Tibial nerve (tissue), 4 donors: Measurements from ENCODE around the gene TMEM198. TPM values are rescaled to one million over a fixed set of nuclear protein-coding genes. Genes with fewer than 3 reads are reported as not detected.

ENCODE experiments used
- DNase-seq, 2 donors: peaks; one replicate each; pipeline ENCODE4 v3.0.0-alpha.2; 2019; ENCODE audit warnings: low spot score in 2 of 2
- H3K27ac ChIP-seq, 4 donors: fragments of 200-600 bp; sonication (generic) in 3 of 4; one replicate each; pipeline ENCODE4 v1.5.1; 2017 to 2019; ENCODE audit warnings: mild to moderate bottlenecking in 1 of 4
- H3K27me3 ChIP-seq, 2 donors: fragments of 200-600 bp; sonication (generic) in 1 of 2; one replicate each; pipeline versions ENCODE4 v1.5.1 to v1.6.0; 2017 to 2019
- H3K36me3 ChIP-seq, 3 donors: fragments of 200-600 bp; sonication (generic); one replicate each; pipeline ENCODE4 v1.5.1; 2018 to 2019
- H3K4me1 ChIP-seq, 4 donors: fragments of 200-600 bp; sonication (generic) in 3 of 4; one replicate each; pipeline ENCODE4 v1.5.1; 2017 to 2019
- H3K4me3 ChIP-seq, 4 donors: fragments of 200-600 bp; sonication (generic) in 3 of 4; one replicate each; pipeline ENCODE4 v1.5.1; 2017 to 2019; ENCODE audit warnings: mild to moderate bottlenecking in 1 of 4, moderate library complexity in 1 of 4
- H3K9me3 ChIP-seq, 4 donors: fragments of 200-600 bp; sonication (generic) in 3 of 4; one replicate each; pipeline ENCODE4 v1.5.1; 2017 to 2019
- EP300 ChIP-seq, 2 donors: sonication (generic); formaldehyde crosslinking; IDR thresholded peaks; one replicate each; pipeline ENCODE4 v1.6.1; 2017; ENCODE audit warnings: antibody characterized with exemption in 2 of 2, mild to moderate bottlenecking in 1 of 2
- POLR2A ChIP-seq, 2 donors: fragments of 450-650 bp; IDR thresholded peaks; one replicate each; pipeline ENCODE4 v1.6.1; 2017; ENCODE audit warnings: antibody characterized with exemption in 2 of 2, mild to moderate bottlenecking in 2 of 2, moderate library complexity in 2 of 2
- WGBS, 2 donors: methylation state at CpG; one replicate each; pipeline ENCODE4 v1.1.5; 2018; 5-methylcytosine and 5-hydroxymethylcytosine counted together
- total RNA-seq, 4 donors: library from RNA; depleted of rRNA; stranded (reverse); fragments of >200 nt; gene quantifications; one replicate each; pipeline ENCODE4 v1.1.0, GENCODE V29; 2016
- TF ChIP-seq, protein P1 (sequence below), 5 experiments: fragments of 200-600 bp in 3 of 5; fragments of 450-650 bp in 2 of 5; sonication (generic) in 3 of 5; IDR thresholded peaks; one replicate each; pipeline ENCODE4 v1.5.1; 2016 to 2019; ENCODE audit warnings: antibody characterized with exemption in 5 of 5, mild to moderate bottlenecking in 3 of 5, moderate library complexity in 2 of 5

TMEM198 gene
- total RNA-seq, 4 donors from 2014 or later: 1.6 to 2.4 (median 1.9) TPM

DNA sequence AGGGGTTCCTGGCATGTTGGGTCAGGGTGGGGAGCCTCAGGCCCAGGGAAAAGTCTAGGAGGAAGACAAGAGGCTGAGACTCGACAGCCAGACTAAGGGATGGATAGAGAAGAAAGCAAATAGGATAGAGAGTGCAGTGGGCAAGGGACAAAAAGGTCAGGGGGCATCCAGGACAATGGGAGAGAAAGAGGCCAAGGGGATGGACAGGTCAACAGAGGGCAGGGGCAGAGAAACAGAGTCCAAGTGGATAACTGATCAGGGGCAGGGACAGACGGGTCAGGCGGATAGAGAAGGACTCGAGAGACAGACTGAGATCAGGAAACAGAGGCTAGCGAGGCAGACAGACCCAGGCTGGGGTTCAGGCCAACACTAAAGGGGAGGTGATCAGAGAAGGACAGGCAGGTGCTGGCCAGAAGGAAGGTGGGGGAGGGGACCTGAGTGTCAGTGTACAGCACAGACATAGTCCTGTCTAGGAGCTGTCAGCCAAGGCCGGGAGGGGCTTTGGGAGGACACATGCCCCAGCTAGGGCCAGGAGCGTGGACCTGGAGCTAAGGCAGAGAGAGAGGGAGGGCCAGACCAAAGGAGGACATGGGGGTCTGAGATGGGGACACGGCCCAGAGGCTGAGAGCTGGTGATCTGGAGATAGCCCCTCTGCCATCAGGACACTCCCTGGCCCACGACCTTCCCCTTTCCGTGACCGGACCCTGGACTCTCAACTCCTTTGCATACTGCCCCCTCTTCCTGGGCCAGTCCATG lies 17.3 kb upstream of the TMEM198 start:
- peaks cover 0 to 84% of the 10 kb centered on the region in 2 donors for H3K27me3 ChIP-seq
- no peak for DNase-seq
- H3K4me3 ChIP-seq: no peak overlapping the region
- no peaks in the 10 kb centered on the region for H3K36me3 ChIP-seq
- peaks cover 0 to 30% (median 11%) of the 10 kb centered on the region in 4 donors for H3K4me1 ChIP-seq
- TF ChIP-seq, protein P1, sequence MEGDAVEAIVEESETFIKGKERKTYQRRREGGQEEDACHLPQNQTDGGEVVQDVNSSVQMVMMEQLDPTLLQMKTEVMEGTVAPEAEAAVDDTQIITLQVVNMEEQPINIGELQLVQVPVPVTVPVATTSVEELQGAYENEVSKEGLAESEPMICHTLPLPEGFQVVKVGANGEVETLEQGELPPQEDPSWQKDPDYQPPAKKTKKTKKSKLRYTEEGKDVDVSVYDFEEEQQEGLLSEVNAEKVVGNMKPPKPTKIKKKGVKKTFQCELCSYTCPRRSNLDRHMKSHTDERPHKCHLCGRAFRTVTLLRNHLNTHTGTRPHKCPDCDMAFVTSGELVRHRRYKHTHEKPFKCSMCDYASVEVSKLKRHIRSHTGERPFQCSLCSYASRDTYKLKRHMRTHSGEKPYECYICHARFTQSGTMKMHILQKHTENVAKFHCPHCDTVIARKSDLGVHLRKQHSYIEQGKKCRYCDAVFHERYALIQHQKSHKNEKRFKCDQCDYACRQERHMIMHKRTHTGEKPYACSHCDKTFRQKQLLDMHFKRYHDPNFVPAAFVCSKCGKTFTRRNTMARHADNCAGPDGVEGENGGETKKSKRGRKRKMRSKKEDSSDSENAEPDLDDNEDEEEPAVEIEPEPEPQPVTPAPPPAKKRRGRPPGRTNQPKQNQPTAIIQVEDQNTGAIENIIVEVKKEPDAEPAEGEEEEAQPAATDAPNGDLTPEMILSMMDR (IDR thresholded peaks at IDR 0.05): no peak
- TF ChIP-seq EP300 (IDR thresholded peaks at IDR 0.05): no peak
- no peak for TF ChIP-seq POLR2A (IDR thresholded peaks at IDR 0.05)
- WGBS, 2 donors: 67 to 68% methylated on average over 10 of the region's 11 CpGs
- no peaks in the 10 kb centered on the region for H3K9me3 ChIP-seq
- no peak overlapping the region for H3K27ac ChIP-seq

DNA sequence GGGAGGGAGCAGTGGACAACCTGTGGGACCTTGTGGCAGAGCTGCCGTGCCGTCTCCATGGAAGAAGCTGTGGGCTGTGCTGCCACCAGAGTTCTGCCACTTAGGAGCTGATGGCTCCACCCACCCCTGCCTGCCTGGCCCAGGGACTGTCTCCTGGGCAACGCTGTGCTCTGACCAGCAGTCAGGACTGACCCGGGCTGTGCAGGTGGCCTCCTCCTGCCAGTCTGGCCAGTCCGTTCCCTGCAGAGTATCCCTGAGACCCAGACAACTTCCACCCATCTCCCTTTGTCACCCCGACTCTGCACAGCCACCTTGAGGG lies 16.8 kb upstream of the TMEM198 start:
- TF ChIP-seq EP300 (IDR thresholded peaks at IDR 0.05) (no peak), POLR2A (IDR thresholded peaks at IDR 0.05) (no peak)
- TF ChIP-seq, protein P1 (IDR thresholded peaks at IDR 0.05): no peak
- WGBS, 2 donors: 44 to 61% methylated on average over 6 of the region's 6 CpGs
- Histone ChIP-seq H3K9me3 (no peaks in the 10 kb centered on the region), H3K27ac (no peak overlapping the region), H3K36me3 (no peaks in the 10 kb centered on the region), H3K4me3 (no peak overlapping the region), H3K27me3 (peaks cover 0 to 79% of the 10 kb centered on the region in 2 donors), H3K4me1 (peaks cover 0 to 24% (median 11%) of the 10 kb centered on the region in 4 donors)
- DNase-seq: no peak

DNA sequence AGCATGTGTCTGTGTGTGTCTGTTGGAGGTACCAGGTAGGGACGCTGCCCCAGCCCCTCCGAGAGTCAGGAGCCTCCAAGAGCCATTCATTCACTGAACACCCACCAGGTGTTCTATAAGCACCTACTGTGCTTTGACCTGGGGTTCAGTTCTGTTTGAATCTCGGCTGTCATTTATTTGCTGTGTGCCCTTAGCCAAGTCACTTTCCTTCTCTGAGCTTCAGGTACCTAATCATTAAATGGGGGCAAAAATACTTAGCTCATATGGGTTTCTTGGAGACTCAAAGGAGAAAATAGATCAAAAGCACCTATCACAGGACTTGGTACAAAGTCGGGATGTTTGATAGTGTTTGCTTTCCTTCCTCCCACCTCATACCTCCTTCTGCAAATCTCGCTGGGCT lies 16.4 kb upstream of the TMEM198 start:
- Histone ChIP-seq H3K27me3 (peaks cover 0 to 75% of the 10 kb centered on the region in 2 donors), H3K4me3 (no peak overlapping the region), H3K9me3 (no peaks in the 10 kb centered on the region), H3K36me3 (no peaks in the 10 kb centered on the region), H3K27ac (no peak overlapping the region), H3K4me1 (peaks cover 0 to 20% (median 8%) of the 10 kb centered on the region in 4 donors)
- TF ChIP-seq POLR2A (IDR thresholded peaks at IDR 0.05) (no peak), EP300 (IDR thresholded peaks at IDR 0.05) (no peak)
- TF ChIP-seq, protein P1 (IDR thresholded peaks at IDR 0.05): no peak
- no peak for DNase-seq
- WGBS, 2 donors: 64 to 77% methylated on average over 5 of the region's 5 CpGs

DNA sequence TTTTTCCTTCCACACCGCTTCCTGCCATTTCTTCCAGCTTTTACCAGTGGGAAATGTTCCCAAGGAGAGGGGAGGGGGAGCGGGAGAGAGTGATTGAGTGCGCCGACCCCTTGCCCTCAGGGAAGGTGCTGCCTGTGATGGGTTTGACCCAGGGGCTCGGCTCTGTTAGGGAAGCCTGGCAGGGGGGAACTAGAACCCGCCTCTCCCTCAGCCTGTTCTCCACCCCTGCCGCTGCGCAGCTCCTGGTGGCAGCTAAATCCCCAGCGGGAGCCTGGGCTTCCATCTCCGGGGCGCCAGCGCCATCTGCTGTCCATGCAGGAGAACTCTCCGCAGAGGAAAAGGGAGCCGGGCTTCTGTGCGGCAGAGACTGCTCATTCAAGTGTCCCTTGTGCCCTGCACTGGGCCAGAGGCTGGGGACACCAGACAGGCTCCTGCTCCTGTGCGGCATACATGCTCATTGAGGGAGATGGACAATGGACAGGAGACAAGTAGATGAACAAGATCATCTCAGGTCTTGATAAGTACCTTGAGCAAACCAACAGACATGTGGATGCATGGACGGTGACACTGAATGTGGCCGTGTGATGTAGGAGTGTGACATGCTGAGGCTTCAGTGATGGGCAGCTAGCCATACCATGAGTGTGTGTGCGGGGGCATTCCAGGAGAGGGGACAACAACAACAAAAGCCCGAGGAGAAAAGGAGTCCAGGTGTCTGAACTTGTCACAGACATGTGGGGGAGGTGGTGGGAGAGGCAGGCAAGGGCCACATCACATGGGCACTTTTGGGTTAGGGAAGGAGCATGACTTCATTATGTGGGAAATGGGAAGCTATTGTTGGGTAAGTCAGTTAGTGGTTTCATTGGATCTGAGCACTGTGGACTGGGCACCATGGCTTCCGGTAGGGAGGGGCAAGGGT lies 13.5 kb upstream of the TMEM198 start:
- no peaks in the 10 kb centered on the region for H3K36me3 ChIP-seq
- H3K9me3 ChIP-seq: no peaks in the 10 kb centered on the region
- peaks cover 0 to 46% of the 10 kb centered on the region in 2 donors for H3K27me3 ChIP-seq
- WGBS, 2 donors: 17 to 23% methylated on average over 14 to 20 of the region's 21 CpGs
- peaks cover 0 to 9% (median 0%) of the 10 kb centered on the region in 4 donors for H3K4me1 ChIP-seq
- no peak for TF ChIP-seq POLR2A (IDR thresholded peaks at IDR 0.05)
- TF ChIP-seq EP300 (IDR thresholded peaks at IDR 0.05): peak in 1 of 2 donors; percentile 20
- TF ChIP-seq, protein P1 (IDR thresholded peaks at IDR 0.05): peak; percentile 94 to 99 (median 96)
- no peak overlapping the region for H3K27ac ChIP-seq
- peak overlapping the region in 1 of 4 donors; percentile 1 for H3K4me3 ChIP-seq
- DNase-seq: peak; percentile 54 to 70
